Measurements from ENCODE around the gene ACTL9. TPM values are rescaled to one million over a fixed set of nuclear protein-coding genes. Genes with fewer than 3 reads are reported as not detected.

ACTL9 gene
- total RNA-seq, 1 donor from 2014 or later = not detected

- Mint-ChIP-seq H3K36me3 (ENCODE audit: insufficient read depth) (no peaks in the 10 kb centered on the region), H3K27ac (no peak overlapping the region), H3K27me3 (peaks cover 23% of the 10 kb centered on the region), H3K4me3 (ENCODE audit: low read depth) (no peak overlapping the region), H3K4me1 (ENCODE audit: low read depth) (no peaks in the 10 kb centered on the region), H3K9me3 (ENCODE audit: low read depth) (no peaks in the 10 kb centered on the region)
- no peak for TF ChIP-seq CTCF (IDR thresholded peaks at IDR 0.05; ENCODE audit: unreplicated experiment)
- DNase-seq (ENCODE audit: low spot score, unreplicated experiment) = no peak
Observed at GRCh38 chr19:8664671-8665057, 33.9 kb downstream of the ACTL9 start.

GRCh38 chr19:8663920-8664670 is 34.5 kb downstream of the ACTL9 start:
- no peak for DNase-seq (ENCODE audit: low spot score, unreplicated experiment)
- Mint-ChIP-seq H3K4me3 (ENCODE audit: low read depth) (no peak overlapping the region), H3K4me1 (ENCODE audit: low read depth) (no peaks in the 10 kb centered on the region), H3K36me3 (ENCODE audit: insufficient read depth) (no peaks in the 10 kb centered on the region), H3K27ac (no peak overlapping the region), H3K9me3 (ENCODE audit: low read depth) (no peaks in the 10 kb centered on the region), H3K27me3 (peaks cover 23% of the 10 kb centered on the region)
- no peak for TF ChIP-seq CTCF (IDR thresholded peaks at IDR 0.05; ENCODE audit: unreplicated experiment)

- Mint-ChIP-seq H3K4me1 (ENCODE audit: low read depth) (no peaks in the 10 kb centered on the region), H3K27ac (no peak overlapping the region), H3K36me3 (ENCODE audit: insufficient read depth) (no peaks in the 10 kb centered on the region), H3K4me3 (ENCODE audit: low read depth) (no peak overlapping the region), H3K9me3 (ENCODE audit: low read depth) (no peaks in the 10 kb centered on the region), H3K27me3 (peaks cover 29% of the 10 kb centered on the region)
- DNase-seq (ENCODE audit: low spot score, unreplicated experiment) = no peak
- no peak for TF ChIP-seq CTCF (IDR thresholded peaks at IDR 0.05; ENCODE audit: unreplicated experiment)
Observed at GRCh38 chr19:8662263-8662662, 36.3 kb downstream of the ACTL9 start.

GRCh38 chr19:8659905-8660304 is 38.7 kb downstream of the ACTL9 start:
- H3K4me1 Mint-ChIP-seq (ENCODE audit: low read depth) = no peaks in the 10 kb centered on the region
- H3K4me3 Mint-ChIP-seq (ENCODE audit: low read depth) = no peak overlapping the region
- H3K36me3 Mint-ChIP-seq (ENCODE audit: insufficient read depth) = no peaks in the 10 kb centered on the region
- H3K27ac Mint-ChIP-seq = no peak overlapping the region
- TF ChIP-seq CTCF (IDR thresholded peaks at IDR 0.05; ENCODE audit: unreplicated experiment) = no peak
- H3K9me3 Mint-ChIP-seq (ENCODE audit: low read depth) = no peaks in the 10 kb centered on the region
- peaks cover 33% of the 10 kb centered on the region for H3K27me3 Mint-ChIP-seq
- no peak for DNase-seq (ENCODE audit: low spot score, unreplicated experiment)

DNA sequence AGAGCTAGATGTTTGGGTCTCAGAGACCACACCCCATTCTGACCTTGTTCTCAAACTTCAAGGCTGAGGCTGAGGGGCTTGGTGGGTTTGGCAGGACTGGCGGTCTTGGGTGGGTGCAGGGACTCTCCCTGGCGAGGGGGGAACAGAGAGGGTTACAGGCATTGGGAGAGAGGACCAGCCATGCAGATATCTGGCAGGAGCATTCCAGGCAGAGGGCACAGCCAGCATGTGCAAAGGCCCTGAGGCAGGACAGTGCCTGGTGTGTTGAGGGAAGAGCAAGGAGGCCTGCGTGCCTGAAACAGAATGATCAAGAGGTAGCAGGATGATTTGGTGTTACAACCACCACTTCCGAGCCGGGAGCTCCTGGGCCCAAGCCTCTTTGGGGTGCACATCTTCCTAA is 40.7 kb downstream of the ACTL9 start:
- no peak for TF ChIP-seq CTCF (IDR thresholded peaks at IDR 0.05; ENCODE audit: unreplicated experiment)
- H3K27me3 Mint-ChIP-seq = peaks cover 27% of the 10 kb centered on the region
- no peaks in the 10 kb centered on the region for H3K36me3 Mint-ChIP-seq (ENCODE audit: insufficient read depth)
- no peaks in the 10 kb centered on the region for H3K9me3 Mint-ChIP-seq (ENCODE audit: low read depth)
- H3K4me3 Mint-ChIP-seq (ENCODE audit: low read depth) = no peak overlapping the region
- H3K27ac Mint-ChIP-seq = no peak overlapping the region
- H3K4me1 Mint-ChIP-seq (ENCODE audit: low read depth) = no peaks in the 10 kb centered on the region
- DNase-seq (ENCODE audit: low spot score, unreplicated experiment) = no peak
